A549 (cell line): ENCODE data around the gene CPSF4. TPM values are rescaled to one million over a fixed set of nuclear protein-coding genes. Genes with fewer than 3 reads are reported as not detected.
"Not testable (repeated sequence)": the region's sequence is repeated elsewhere in the genome, so short reads cannot be mapped to it uniquely, and the experiment has no call there.

Experiments
- ATAC-seq, 2 experiments: fragments of 200-7000 bp in 1 of 2; fragments of >200 bp in 1 of 2; cut with Nextera tagmentation in 1 of 2; cut with Tn5 transposase in 1 of 2; 3 replicates each; pipeline versions ENCODE4 v1.8.0 to v1.9.1; 2018 to 2020; ENCODE audit warnings: mild to moderate bottlenecking in 1 of 2, moderate library complexity in 1 of 2
- CTCF ChIA-PET: fragments of 300-600 bp; sonication (Branson Sonifier 250); formaldehyde crosslinking; extraction: SDS; loops from one replicate; lab custom pipeline; 2021; ENCODE audit warnings: antibody characterized with exemption, inconsistent platforms; lab: Yijun Ruan, JAX
- POLR2A ChIA-PET: fragments of 350-600 bp; formaldehyde crosslinking; extraction: SDS; loops from one replicate; lab custom pipeline; 2021; ENCODE audit warnings: antibody characterized with exemption, inconsistent platforms; lab: Yijun Ruan, JAX
- DNase-seq, 2 experiments: peaks; one replicate each; pipeline versions ENCODE4 v3.0.0 to v3.0.0-alpha.2; 2011 to 2016; ENCODE audit warnings: low read depth in 1 of 2, low spot score in 1 of 2
- FAIRE-seq: peaks from 2 replicates; lab custom pipeline; 2011; peaks lifted over from hg19 to GRCh38; lab: Jason Lieb, UNC
- H3K27ac ChIP-seq, 2 experiments: fragments of >200 bp; sonication (Bioruptor Twin); formaldehyde crosslinking; 3 replicates each; pipeline ENCODE4 v1.5.1; 2016 to 2017
- H3K4me1 ChIP-seq: fragments of >200 bp; sonication (Bioruptor Twin); formaldehyde crosslinking; 3 replicates; pipeline ENCODE4 v1.6.1; 2016
- H3K4me2 ChIP-seq: fragments of >200 bp; sonication (Bioruptor Twin); formaldehyde crosslinking; 3 replicates; pipeline ENCODE4 v1.6.1; 2016
- H3K4me3 ChIP-seq: fragments of >200 bp; sonication (Bioruptor Twin); formaldehyde crosslinking; 3 replicates; pipeline ENCODE4 v1.5.1; 2016
- H3K9me3 ChIP-seq: fragments of >200 bp; sonication (Bioruptor Twin); formaldehyde crosslinking; 3 replicates; pipeline ENCODE4 v1.6.1; 2016
- BHLHE40 ChIP-seq: IDR thresholded peaks from 2 replicates; pipeline ENCODE4 v1.6.1; 2012; ENCODE audit warnings: low read depth, low read length, inconsistent platforms
- CBX2 ChIP-seq: fragments of 200-600 bp; sonication (generic); IDR thresholded peaks from 2 replicates; pipeline ENCODE4 v1.6.1; 2016; ENCODE audit warnings: low read depth, mild to moderate bottlenecking, borderline replicate concordance
- CBX8 ChIP-seq: fragments of 200-600 bp; sonication (generic); IDR thresholded peaks from 2 replicates; pipeline ENCODE4 v1.6.1; 2016
- CTCF ChIP-seq: fragments of >200 bp; sonication (Bioruptor Twin); formaldehyde crosslinking; IDR thresholded peaks from 3 replicates; pipeline ENCODE4 v1.5.1; 2016
- ESRRA ChIP-seq: fragments of 150-350 bp; IDR thresholded peaks from 2 replicates; pipeline ENCODE4 v1.6.1; 2014; ENCODE audit warnings: mild to moderate bottlenecking, low read length, borderline replicate concordance
- KDM5A ChIP-seq: fragments of 200-600 bp; sonication (generic); IDR thresholded peaks from 2 replicates; pipeline ENCODE4 v1.6.1; 2016; ENCODE audit warnings: antibody characterized with exemption, mild to moderate bottlenecking
- MAFK ChIP-seq: fragments of 450-650 bp; IDR thresholded peaks from 2 replicates; pipeline ENCODE4 v1.6.1; 2014; ENCODE audit not compliant: partially characterized antibody
- MAX ChIP-seq: IDR thresholded peaks from 2 replicates; pipeline ENCODE4 v1.6.1; 2012
- MAZ ChIP-seq: fragments of 150-350 bp; IDR thresholded peaks from 2 replicates; pipeline ENCODE4 v1.6.1; 2014; ENCODE audit warnings: antibody characterized with exemption, low read depth, low read length, borderline replicate concordance
- MYC ChIP-seq: IDR thresholded peaks from 2 replicates; pipeline ENCODE4 v1.6.1; 2012; ENCODE audit warnings: mild to moderate bottlenecking, inconsistent platforms, low read length, improper control_type of control experiment, borderline replicate concordance
- NPAS2 ChIP-seq: fragments of 250-450 bp; sonication (Bioruptor Pico); IDR thresholded peaks from 2 replicates; pipeline ENCODE4 v1.8.0; 2022; ENCODE audit warnings: mild to moderate bottlenecking, moderate library complexity, borderline replicate concordance
- RAD21 ChIP-seq, 2 experiments: fragments of >200 bp in 1 of 2; sonication (Bioruptor Twin) in 1 of 2; formaldehyde crosslinking in 1 of 2; IDR thresholded peaks in 1 of 2; conservative IDR thresholded peaks in 1 of 2; 2 replicates in 1 of 2; 3 replicates in 1 of 2; pipeline ENCODE4 v1.6.1; 2012 to 2018; ENCODE audit warnings: inconsistent platforms in 1 of 2
- REST ChIP-seq: fragments of 200-600 bp; sonication (generic); IDR thresholded peaks from 2 replicates; pipeline ENCODE4 v1.6.1; 2016; ENCODE audit warnings: antibody characterized with exemption, mild to moderate bottlenecking, moderate library complexity
- SMC3 ChIP-seq: fragments of >200 bp; sonication (Bioruptor Twin); formaldehyde crosslinking; IDR thresholded peaks from 3 replicates; pipeline ENCODE4 v1.6.1; 2018; ENCODE audit warnings: inconsistent platforms
- TFCP2L1 ChIP-seq: fragments of 250-450 bp; sonication (Bioruptor Pico); IDR thresholded peaks from 2 replicates; pipeline ENCODE4 v1.5.0; 2021; ENCODE audit warnings: mild to moderate bottlenecking
- ZFP36 ChIP-seq: fragments of 450-650 bp; IDR thresholded peaks from 2 replicates; pipeline ENCODE4 v1.6.1; 2014; ENCODE audit warnings: borderline replicate concordance; ENCODE audit not compliant: partially characterized antibody
- WGBS: methylation state at CpG from one replicate; pipeline ENCODE4 v1.1.6; 2017; ENCODE audit errors: missing lambda C conversion rate; 5-methylcytosine and 5-hydroxymethylcytosine counted together
- polyA plus RNA-seq, 4 experiments: library from polyadenylated mRNA; depleted of rRNA in 3 of 4; stranded (reverse); fragments of >200 nt; fragmentation: RNase III in 1 of 4; extraction: RNeasy Plus Mini Kit Qiagen cat#74134 plus additional on column Dnase treatment in 1 of 4; gene quantifications; 2 replicates in 3 of 4; 3 replicates in 1 of 4; pipeline ENCODE4 v1.2.3, GENCODE V29; 2011 to 2017

The CPSF4 gene
- polyA plus RNA-seq, 2 of the 4 experiments (the other 2 are of a cell fraction), result 28.7 to 35.6 TPM

GRCh38 chr7:99415513-99416127 is 23.1 kb upstream of the CPSF4 start:
- not testable (repeated sequence) for H3K9me3 ChIP-seq, H3K27ac ChIP-seq, H3K4me3 ChIP-seq, FAIRE-seq, H3K4me2 ChIP-seq
- CTCF ChIA-PET, result interaction anchor here (0.6 to 4.1 kb wide), 13 partner anchors 9 to 206 kb away, joined by 3 to 29 read pairs (median 3); no protein-coding TSS in a partner anchor
- DNase-seq, result peak in 1 of 2 experiments; percentile 72
- H3K4me1 ChIP-seq, result peaks cover 13% of the 10 kb centered on the region; the same call in 1 of the 3 replicates
- ATAC-seq, result peak in 1 of 2 experiments; percentile 16; a peak in 1 of 6 replicates
- TF ChIP-seq SMC3 (peak; percentile 42; the same call in 2 of the 3 replicates), RAD21 (conservative IDR thresholded peaks at IDR 0.05 in 1 of 2, IDR thresholded peaks at IDR 0.05 in 1 of 2) (peak; percentile 53 to 68; a peak in 4 of 5 replicates), CTCF (peak; percentile 56)
- POLR2A ChIA-PET, result interaction anchor here (1.1 kb wide), 1 partner anchor 8 kb away, joined by 3 read pairs; no protein-coding TSS in a partner anchor
- WGBS, result 37% methylated on average over 17 of the region's 17 CpGs

- Histone ChIP-seq H3K4me2 (no peak overlapping the region), H3K27ac (no peak overlapping the region), H3K4me1 (peaks cover 9% of the 10 kb centered on the region; the same call in 1 of the 3 replicates), H3K9me3 (no peaks in the 10 kb centered on the region), H3K4me3 (no peak overlapping the region)
- WGBS, result 93% methylated on average over 9 of the region's 9 CpGs
- ChIA-PET CTCF (interaction anchor here (0.9 kb wide), 1 partner anchor 15 kb away, joined by 3 read pairs; no protein-coding TSS in a partner anchor), POLR2A (no interaction called here)
- no peak for TF ChIP-seq ZFP36
- TF ChIP-seq ESRRA, result no peak
- no peak for TF ChIP-seq NPAS2 (CRISPR knock-in tag)
- TF ChIP-seq BHLHE40, result no peak
- TF ChIP-seq REST, result no peak
- TF ChIP-seq CBX8, result no peak
- no peak for TF ChIP-seq KDM5A
- TF ChIP-seq MAX, result no peak
- TF ChIP-seq TFCP2L1, result no peak
- no peak for TF ChIP-seq MAZ
- TF ChIP-seq CBX2, result no peak
- no peak for TF ChIP-seq MAFK
- TF ChIP-seq MYC, result no peak
- DNase-seq (no peak), ATAC-seq (peak in 1 of 2 experiments; percentile 6; a peak in 1 of 6 replicates), FAIRE-seq (no peak)
Observed at GRCh38 chr7:99418260-99418659, 20.5 kb upstream of the CPSF4 start.
